ENCODE results near the gene TPST1.

The TPST1 gene

DNA sequence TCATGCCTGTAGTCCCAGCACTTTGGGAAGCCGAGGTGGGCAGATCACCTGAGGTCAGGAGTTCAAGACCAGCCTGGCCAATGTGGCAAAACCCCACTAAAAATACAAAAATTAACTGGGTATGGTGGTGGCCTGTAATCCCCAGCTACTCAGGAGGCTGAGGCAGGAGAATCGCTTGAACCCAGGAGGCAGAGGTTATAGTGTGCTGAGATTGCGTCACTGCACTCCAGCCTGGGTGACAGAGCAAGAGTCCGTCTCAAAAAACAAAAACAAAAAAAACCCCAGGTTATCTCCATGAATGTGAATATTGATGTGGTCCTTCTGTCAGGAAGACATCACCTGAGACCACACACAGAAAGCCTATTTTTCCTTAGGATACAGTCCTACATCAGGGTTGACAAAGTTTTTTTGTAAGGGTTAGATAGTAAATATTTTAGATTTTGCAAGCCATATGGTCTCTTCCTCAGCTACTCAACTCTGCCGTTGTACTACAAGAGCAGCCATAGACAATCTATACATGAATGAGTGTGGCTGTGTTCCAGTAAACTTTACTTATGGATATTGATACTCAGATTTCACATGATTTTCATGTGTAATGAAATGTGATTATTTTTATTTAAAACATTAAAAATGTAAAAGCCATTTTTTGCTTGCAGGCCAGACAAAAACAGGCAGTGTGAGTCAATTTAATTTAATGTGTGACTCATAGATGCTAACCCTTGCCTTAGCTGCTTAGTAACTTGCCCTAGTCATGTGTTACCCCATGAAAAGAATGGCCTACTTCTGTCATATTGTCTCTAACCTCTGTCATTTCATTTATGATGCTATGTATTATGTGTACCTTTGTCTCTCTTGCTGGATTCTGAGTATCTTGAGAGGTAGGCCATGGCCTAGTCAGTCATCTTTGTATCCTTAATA, 78.1 kb downstream of the TPST1 start:
- Histone ChIP-seq H3K79me2 (ENCODE audit: insufficient read depth, low read length) (no peaks in the 10 kb centered on the region), H3F3A (ENCODE audit: low read depth) (no peaks in the 10 kb centered on the region), H3K4me2 (ENCODE audit: low read depth, low read length, poor library complexity, severe bottlenecking) (no peak overlapping the region), H4K20me1 (ENCODE audit: insufficient read depth, low read length, poor library complexity, severe bottlenecking) (no peaks in the 10 kb centered on the region), H3K9ac (ENCODE audit: low read depth, low read length, poor library complexity, severe bottlenecking) (no peak overlapping the region), H2AFZ (ENCODE audit: low read length) (no peak overlapping the region), H3K4me3 (ENCODE audit: low read length, poor library complexity, severe bottlenecking) (no peak overlapping the region), H3K27me3 (ENCODE audit: insufficient read depth, low read length, poor library complexity, severe bottlenecking) (no peaks in the 10 kb centered on the region), H3K36me3 (ENCODE audit: insufficient read depth, low read length) (no peaks in the 10 kb centered on the region), H3K9me3 (ENCODE audit: insufficient read depth, low read depth, low read length) (no peaks in the 10 kb centered on the region), H3K4me1 (ENCODE audit: insufficient read depth, low read length, poor library complexity, severe bottlenecking) (no peaks in the 10 kb centered on the region), H3K9me2 (replicated peaks; ENCODE audit: low read depth, low read length) (no peaks in the 10 kb centered on the region)
- no peak for TF ChIP-seq EZH2phosphoT487 (IDR thresholded peaks at IDR 0.05; ENCODE audit: borderline replicate concordance)
- TF ChIP-seq, protein P1, sequence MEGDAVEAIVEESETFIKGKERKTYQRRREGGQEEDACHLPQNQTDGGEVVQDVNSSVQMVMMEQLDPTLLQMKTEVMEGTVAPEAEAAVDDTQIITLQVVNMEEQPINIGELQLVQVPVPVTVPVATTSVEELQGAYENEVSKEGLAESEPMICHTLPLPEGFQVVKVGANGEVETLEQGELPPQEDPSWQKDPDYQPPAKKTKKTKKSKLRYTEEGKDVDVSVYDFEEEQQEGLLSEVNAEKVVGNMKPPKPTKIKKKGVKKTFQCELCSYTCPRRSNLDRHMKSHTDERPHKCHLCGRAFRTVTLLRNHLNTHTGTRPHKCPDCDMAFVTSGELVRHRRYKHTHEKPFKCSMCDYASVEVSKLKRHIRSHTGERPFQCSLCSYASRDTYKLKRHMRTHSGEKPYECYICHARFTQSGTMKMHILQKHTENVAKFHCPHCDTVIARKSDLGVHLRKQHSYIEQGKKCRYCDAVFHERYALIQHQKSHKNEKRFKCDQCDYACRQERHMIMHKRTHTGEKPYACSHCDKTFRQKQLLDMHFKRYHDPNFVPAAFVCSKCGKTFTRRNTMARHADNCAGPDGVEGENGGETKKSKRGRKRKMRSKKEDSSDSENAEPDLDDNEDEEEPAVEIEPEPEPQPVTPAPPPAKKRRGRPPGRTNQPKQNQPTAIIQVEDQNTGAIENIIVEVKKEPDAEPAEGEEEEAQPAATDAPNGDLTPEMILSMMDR (conservative IDR thresholded peaks at IDR 0.05; ENCODE audit: low read length): no peak

DNA sequence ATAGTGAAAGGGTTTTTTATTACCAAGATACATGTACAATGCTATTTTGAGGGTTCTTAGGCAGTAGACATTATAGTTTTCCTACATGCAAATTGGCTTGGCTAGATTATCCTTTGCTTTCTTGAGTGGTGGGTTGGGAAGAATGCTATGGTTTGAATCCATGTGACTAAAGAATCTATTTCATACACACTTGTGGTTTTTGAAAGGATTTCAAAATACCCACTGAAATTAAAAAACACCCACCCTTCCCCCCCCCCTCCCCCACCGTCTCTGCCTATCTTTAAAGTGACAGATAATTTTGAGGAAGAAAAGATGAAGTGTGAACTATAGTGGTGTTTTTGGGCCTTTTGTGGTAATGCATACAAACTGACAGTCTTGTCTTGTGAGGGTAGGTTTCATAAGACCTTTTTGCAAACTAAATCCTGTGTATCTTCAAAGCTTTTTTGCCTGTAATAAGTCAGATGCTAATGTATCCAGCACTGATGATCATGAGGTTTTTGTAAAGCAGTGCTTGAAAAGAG, 90.9 kb downstream of the TPST1 start:
- H3F3A ChIP-seq (ENCODE audit: low read depth): no peaks in the 10 kb centered on the region

DNA sequence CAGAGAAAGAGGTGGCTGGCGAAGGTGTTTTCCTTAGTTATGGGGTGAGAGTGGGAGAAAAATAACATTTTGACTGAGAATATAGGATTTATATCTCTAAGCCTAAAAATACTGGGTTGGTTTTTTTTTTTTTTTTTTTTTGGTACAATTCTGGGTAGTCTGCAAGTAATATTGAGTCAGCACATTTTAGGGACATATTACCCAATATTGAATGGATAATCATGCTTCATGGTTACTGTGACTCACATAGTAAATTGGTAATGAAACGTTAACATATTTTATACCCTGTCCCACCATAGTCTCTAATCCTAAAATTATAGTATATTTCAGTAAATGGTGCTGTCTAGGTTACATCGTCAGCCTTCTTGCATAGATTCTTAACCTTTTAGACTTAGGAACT, 91.4 kb downstream of the TPST1 start:
- Histone ChIP-seq H4K20me1 (ENCODE audit: insufficient read depth, low read length, poor library complexity, severe bottlenecking) (no peaks in the 10 kb centered on the region), H3K9me2 (replicated peaks; ENCODE audit: low read depth, low read length) (no peaks in the 10 kb centered on the region), H3K4me2 (ENCODE audit: low read depth, low read length, poor library complexity, severe bottlenecking) (no peak overlapping the region), H3K27me3 (ENCODE audit: insufficient read depth, low read length, poor library complexity, severe bottlenecking) (no peaks in the 10 kb centered on the region), H3K9me3 (ENCODE audit: insufficient read depth, low read depth, low read length) (peaks cover 13% of the 10 kb centered on the region), H3F3A (ENCODE audit: low read depth) (no peaks in the 10 kb centered on the region), H3K4me1 (ENCODE audit: insufficient read depth, low read length, poor library complexity, severe bottlenecking) (no peaks in the 10 kb centered on the region), H3K79me2 (ENCODE audit: insufficient read depth, low read length) (no peaks in the 10 kb centered on the region), H3K4me3 (ENCODE audit: low read length, poor library complexity, severe bottlenecking) (no peak overlapping the region), H3K36me3 (ENCODE audit: insufficient read depth, low read length) (no peaks in the 10 kb centered on the region), H2AFZ (ENCODE audit: low read length) (no peak overlapping the region), H3K9ac (ENCODE audit: low read depth, low read length, poor library complexity, severe bottlenecking) (no peak overlapping the region)
- TF ChIP-seq EZH2phosphoT487 (IDR thresholded peaks at IDR 0.05; ENCODE audit: borderline replicate concordance): no peak
- TF ChIP-seq, protein P1 (conservative IDR thresholded peaks at IDR 0.05; ENCODE audit: low read length): no peak

More for the DNA sequence above, 90.9 kb downstream of the TPST1 start:
- Histone ChIP-seq H3K9ac (ENCODE audit: low read depth, low read length, poor library complexity, severe bottlenecking) (no peak overlapping the region), H4K20me1 (ENCODE audit: insufficient read depth, low read length, poor library complexity, severe bottlenecking) (no peaks in the 10 kb centered on the region), H3K36me3 (ENCODE audit: insufficient read depth, low read length) (no peaks in the 10 kb centered on the region), H2AFZ (ENCODE audit: low read length) (no peak overlapping the region), H3K79me2 (ENCODE audit: insufficient read depth, low read length) (no peaks in the 10 kb centered on the region), H3K27me3 (ENCODE audit: insufficient read depth, low read length, poor library complexity, severe bottlenecking) (no peaks in the 10 kb centered on the region), H3K4me1 (ENCODE audit: insufficient read depth, low read length, poor library complexity, severe bottlenecking) (no peaks in the 10 kb centered on the region), H3K4me3 (ENCODE audit: low read length, poor library complexity, severe bottlenecking) (no peak overlapping the region), H3K9me2 (replicated peaks; ENCODE audit: low read depth, low read length) (no peaks in the 10 kb centered on the region), H3K4me2 (ENCODE audit: low read depth, low read length, poor library complexity, severe bottlenecking) (no peak overlapping the region), H3K9me3 (ENCODE audit: insufficient read depth, low read depth, low read length) (peaks cover 13% of the 10 kb centered on the region)
- TF ChIP-seq, protein P1 (conservative IDR thresholded peaks at IDR 0.05; ENCODE audit: low read length): no peak
- no peak for TF ChIP-seq EZH2phosphoT487 (IDR thresholded peaks at IDR 0.05; ENCODE audit: borderline replicate concordance)
